KMS-11 (cell line): Measurements from ENCODE around the gene KLF15.

Experiments used
- H2AFZ ChIP-seq: fragments of 200-600 bp; sonication (generic); 2 replicates; pipeline ENCODE4 v1.6.1; 2016; ENCODE audit warnings: antibody characterized with exemption, mixed run types, low read depth
- H3K27ac ChIP-seq: fragments of 200-600 bp; sonication (generic); 2 replicates; pipeline ENCODE4 v1.6.1; 2016; ENCODE audit warnings: mild to moderate bottlenecking, mixed run types
- H3K27me3 ChIP-seq: fragments of 200-600 bp; sonication (generic); 2 replicates; pipeline ENCODE4 v1.6.1; 2017; ENCODE audit warnings: mild to moderate bottlenecking, low read depth, mixed run types, moderate library complexity; ENCODE audit not compliant: insufficient read depth
- H3K36me3 ChIP-seq: fragments of 200-600 bp; sonication (generic); 2 replicates; pipeline ENCODE4 v1.6.1; 2017; ENCODE audit warnings: mild to moderate bottlenecking, mixed run types; ENCODE audit not compliant: insufficient read depth
- H3K4me1 ChIP-seq: fragments of 200-600 bp; sonication (generic); 2 replicates; pipeline ENCODE4 v1.6.1; 2016; ENCODE audit warnings: mild to moderate bottlenecking, low read depth, mixed run types; ENCODE audit not compliant: poor library complexity, severe bottlenecking
- H3K4me2 ChIP-seq: fragments of 200-600 bp; sonication (generic); 2 replicates; pipeline ENCODE4 v1.7.0; 2016; ENCODE audit warnings: mild to moderate bottlenecking, mixed run types
- H3K4me3 ChIP-seq: fragments of 200-600 bp; sonication (generic); IDR thresholded peaks from 2 replicates; pipeline ENCODE4 v1.6.1; 2017; ENCODE audit warnings: low read depth, low read length, mixed read lengths; ENCODE audit not compliant: insufficient read depth
- H3K79me2 ChIP-seq: fragments of 200-600 bp; sonication (generic); 2 replicates; pipeline ENCODE4 v1.6.1; 2016; ENCODE audit warnings: low read depth, mixed run types; ENCODE audit not compliant: insufficient read depth
- H3K9ac ChIP-seq: fragments of 200-600 bp; sonication (generic); 2 replicates; pipeline ENCODE4 v1.6.1; 2016; ENCODE audit warnings: mild to moderate bottlenecking, mixed run types
- H4K20me1 ChIP-seq: fragments of 200-600 bp; sonication (generic); 2 replicates; pipeline ENCODE4 v1.6.1; 2016; ENCODE audit warnings: mild to moderate bottlenecking, mixed run types; ENCODE audit not compliant: insufficient read depth
- CTCF ChIP-seq: fragments of 200-600 bp; sonication (generic); conservative IDR thresholded peaks from 2 replicates; pipeline ENCODE4 v1.6.1; 2017; ENCODE audit warnings: low read depth, mild to moderate bottlenecking, antibody characterized with exemption, low read length, moderate library complexity, mixed read lengths

KLF15 gene

DNA sequence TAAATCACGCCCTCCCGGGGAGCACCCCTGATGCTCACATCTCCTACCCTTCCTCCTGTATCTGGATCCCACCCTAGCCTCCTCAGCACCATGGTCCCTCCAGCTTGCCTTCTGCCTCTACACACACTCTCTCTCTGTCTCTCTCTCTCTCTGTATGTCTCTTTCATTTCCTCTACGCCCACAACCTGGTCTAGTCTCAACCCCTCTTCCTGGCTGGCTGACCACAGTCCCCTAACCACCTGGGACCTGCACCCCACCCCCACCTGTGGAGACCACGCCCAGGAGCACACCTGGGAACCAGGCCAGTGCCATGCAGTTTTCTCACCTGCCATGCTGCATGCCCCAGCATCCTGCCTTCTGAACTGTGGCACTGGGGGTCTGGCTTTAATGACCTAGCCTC, 33.5 kb upstream of the KLF15 start:
- Histone ChIP-seq H4K20me1 (no peaks in the 10 kb centered on the region), H3K4me1 (no peaks in the 10 kb centered on the region), H3K27me3 (no peaks in the 10 kb centered on the region), H3K36me3 (no peaks in the 10 kb centered on the region), H2AFZ (no peak overlapping the region), H3K27ac (no peak overlapping the region), H3K9ac (no peak overlapping the region), H3K4me2 (no peak overlapping the region), H3K4me3 (no peak overlapping the region), H3K79me2 (no peaks in the 10 kb centered on the region)
- TF ChIP-seq CTCF, result no peak

DNA sequence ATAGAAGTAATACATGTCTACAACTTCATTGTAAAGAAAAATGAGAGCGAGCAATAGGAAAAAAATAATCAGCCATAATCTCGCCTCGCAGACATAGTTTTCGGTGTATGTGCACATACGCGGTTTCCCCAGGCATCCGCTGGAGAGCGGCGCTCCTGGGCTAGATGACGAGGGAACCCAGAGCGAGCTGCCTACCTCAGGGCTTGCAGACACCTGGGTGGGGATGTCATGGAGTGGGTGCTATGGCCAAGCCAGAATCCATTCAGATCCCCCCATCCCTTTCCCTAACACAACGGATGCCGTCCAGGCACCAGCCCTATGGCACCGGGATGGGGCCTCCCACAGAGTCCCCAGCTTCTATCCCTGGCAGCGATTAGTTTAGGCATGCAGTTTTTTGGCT, 33.0 kb upstream of the KLF15 start:
- Histone ChIP-seq H3K27me3 (no peaks in the 10 kb centered on the region), H3K9ac (no peak overlapping the region), H2AFZ (no peak overlapping the region), H3K79me2 (no peaks in the 10 kb centered on the region), H3K27ac (no peak overlapping the region), H3K36me3 (no peaks in the 10 kb centered on the region), H3K4me2 (no peak overlapping the region), H4K20me1 (no peaks in the 10 kb centered on the region), H3K4me1 (no peaks in the 10 kb centered on the region), H3K4me3 (no peak overlapping the region)
- no peak for TF ChIP-seq CTCF

DNA sequence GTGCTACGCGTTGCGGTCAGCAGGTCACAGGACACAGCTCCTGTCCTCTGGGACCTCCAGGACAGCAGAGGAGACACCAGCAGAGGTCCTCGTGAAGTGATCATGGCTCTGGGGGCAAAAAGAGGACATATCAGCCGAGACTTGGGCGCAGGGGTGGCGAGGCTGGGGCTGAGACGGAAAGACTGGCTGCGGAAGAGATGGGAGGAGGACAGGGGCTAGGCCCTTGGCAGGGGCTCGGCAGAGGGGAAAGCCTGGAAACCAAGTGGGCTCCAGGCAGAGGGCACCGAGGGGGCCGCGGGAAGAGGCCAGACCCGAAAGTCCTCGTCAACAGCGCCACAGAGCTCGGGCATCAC, 32.6 kb upstream of the KLF15 start:
- Histone ChIP-seq H3K79me2 (no peaks in the 10 kb centered on the region), H3K4me1 (no peaks in the 10 kb centered on the region), H3K27ac (no peak overlapping the region), H3K4me2 (no peak overlapping the region), H2AFZ (no peak overlapping the region), H3K9ac (no peak overlapping the region), H4K20me1 (no peaks in the 10 kb centered on the region), H3K36me3 (no peaks in the 10 kb centered on the region), H3K27me3 (no peaks in the 10 kb centered on the region), H3K4me3 (no peak overlapping the region)
- TF ChIP-seq CTCF, result no peak

DNA sequence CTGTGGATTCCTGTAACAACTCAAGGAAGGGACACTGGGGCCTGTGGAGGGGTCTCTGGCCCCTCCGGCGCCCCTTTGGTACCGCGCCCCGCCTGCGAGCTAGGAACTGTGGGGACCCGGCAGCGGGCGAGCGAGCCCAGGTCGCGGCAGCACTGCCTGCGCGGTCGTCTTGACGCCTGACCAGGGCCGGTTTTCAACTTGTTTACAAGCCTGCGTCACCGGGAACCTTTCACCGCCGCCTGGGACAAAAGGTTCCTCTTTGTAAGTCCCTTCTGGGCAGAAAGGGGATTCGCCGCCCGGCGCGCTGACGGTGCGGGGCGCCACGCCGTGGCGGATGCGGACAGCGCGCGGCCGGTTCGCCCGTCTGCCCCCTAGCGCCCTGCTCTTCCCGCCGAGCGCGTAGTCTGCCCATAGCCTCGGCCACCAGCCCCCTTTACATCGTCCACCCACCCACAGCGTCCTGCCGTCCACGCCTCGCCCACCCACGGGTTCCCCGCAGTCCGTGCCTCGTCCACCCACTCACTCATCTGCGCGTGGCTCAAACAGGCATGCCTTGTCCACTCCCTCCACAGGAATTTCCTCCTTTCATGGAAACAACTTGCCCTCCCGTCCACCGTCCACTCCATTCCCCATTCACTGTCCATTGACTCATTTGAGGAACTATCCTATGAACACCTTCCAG, 32.0 kb upstream of the KLF15 start:
- no peak overlapping the region for H3K9ac ChIP-seq
- H3K79me2 ChIP-seq, result no peaks in the 10 kb centered on the region
- H3K27ac ChIP-seq, result no peak overlapping the region
- no peaks in the 10 kb centered on the region for H4K20me1 ChIP-seq
- no peaks in the 10 kb centered on the region for H3K27me3 ChIP-seq
- no peaks in the 10 kb centered on the region for H3K4me1 ChIP-seq
- H2AFZ ChIP-seq, result no peak overlapping the region
- no peak overlapping the region for H3K4me3 ChIP-seq
- no peak overlapping the region for H3K4me2 ChIP-seq
- no peaks in the 10 kb centered on the region for H3K36me3 ChIP-seq
- TF ChIP-seq CTCF, result no peak
